AG10803 (cell line): ENCODE measurements around the gene FAM131A.

Source experiments
- DNase-seq: peaks from one replicate; pipeline ENCODE4 v3.0.0; 2010; ENCODE audit warnings: low read depth
- H3K4me3 ChIP-seq: 2 replicates; pipeline ENCODE4 v1.5.1; 2011; ENCODE audit warnings: mild to moderate bottlenecking, low read length, control low read depth
- CTCF ChIP-seq: conservative IDR thresholded peaks from 2 replicates; pipeline ENCODE4 v1.5.1; 2011; ENCODE audit warnings: mild to moderate bottlenecking, low read length, control low read depth, inconsistent platforms

FAM131A gene

GRCh38 chr3:184380627-184381260 is 43.3 kb downstream of the FAM131A start:
- DNase-seq: no peak
- H3K4me3 ChIP-seq: peak overlapping the region; percentile 41
- no peak for TF ChIP-seq CTCF

- no peak overlapping the region for H3K4me3 ChIP-seq
- TF ChIP-seq CTCF: no peak
- no peak for DNase-seq
Observed at GRCh38 chr3:184381261-184382224, 44.1 kb downstream of the FAM131A start.

- no peak for DNase-seq
- no peak overlapping the region for H3K4me3 ChIP-seq
- no peak for TF ChIP-seq CTCF
Observed at GRCh38 chr3:184382326-184383032, 45.1 kb downstream of the FAM131A start.

- no peak for TF ChIP-seq CTCF
- DNase-seq: no peak
- H3K4me3 ChIP-seq: no peak overlapping the region
Observed at GRCh38 chr3:184383033-184383740, 45.8 kb downstream of the FAM131A start.

GRCh38 chr3:184384342-184384741 is 46.9 kb downstream of the FAM131A start:
- no peak overlapping the region for H3K4me3 ChIP-seq
- no peak for TF ChIP-seq CTCF
- DNase-seq: no peak

GRCh38 chr3:184384856-184385422 is 47.5 kb downstream of the FAM131A start:
- no peak overlapping the region for H3K4me3 ChIP-seq
- no peak for TF ChIP-seq CTCF
- no peak for DNase-seq
